ENCODE measurements around the gene CTSA.

CTSA gene

GRCh38 chr20:45861221-45862075 is 29.7 kb upstream of the CTSA start:
- TF ChIP-seq, protein P1, sequence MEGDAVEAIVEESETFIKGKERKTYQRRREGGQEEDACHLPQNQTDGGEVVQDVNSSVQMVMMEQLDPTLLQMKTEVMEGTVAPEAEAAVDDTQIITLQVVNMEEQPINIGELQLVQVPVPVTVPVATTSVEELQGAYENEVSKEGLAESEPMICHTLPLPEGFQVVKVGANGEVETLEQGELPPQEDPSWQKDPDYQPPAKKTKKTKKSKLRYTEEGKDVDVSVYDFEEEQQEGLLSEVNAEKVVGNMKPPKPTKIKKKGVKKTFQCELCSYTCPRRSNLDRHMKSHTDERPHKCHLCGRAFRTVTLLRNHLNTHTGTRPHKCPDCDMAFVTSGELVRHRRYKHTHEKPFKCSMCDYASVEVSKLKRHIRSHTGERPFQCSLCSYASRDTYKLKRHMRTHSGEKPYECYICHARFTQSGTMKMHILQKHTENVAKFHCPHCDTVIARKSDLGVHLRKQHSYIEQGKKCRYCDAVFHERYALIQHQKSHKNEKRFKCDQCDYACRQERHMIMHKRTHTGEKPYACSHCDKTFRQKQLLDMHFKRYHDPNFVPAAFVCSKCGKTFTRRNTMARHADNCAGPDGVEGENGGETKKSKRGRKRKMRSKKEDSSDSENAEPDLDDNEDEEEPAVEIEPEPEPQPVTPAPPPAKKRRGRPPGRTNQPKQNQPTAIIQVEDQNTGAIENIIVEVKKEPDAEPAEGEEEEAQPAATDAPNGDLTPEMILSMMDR (IDR thresholded peaks at IDR 0.05; ENCODE audit: insufficient read depth, low read length, missing control alignments): no peak
- POLR2A ChIA-PET: no interaction called here
- DNase-seq (ENCODE audit: low read depth, low spot score): no peak
- no peak overlapping the region for H3K4me3 ChIP-seq (ENCODE audit: low read depth, low read length)
- CTCF ChIA-PET: no interaction called here

DNA sequence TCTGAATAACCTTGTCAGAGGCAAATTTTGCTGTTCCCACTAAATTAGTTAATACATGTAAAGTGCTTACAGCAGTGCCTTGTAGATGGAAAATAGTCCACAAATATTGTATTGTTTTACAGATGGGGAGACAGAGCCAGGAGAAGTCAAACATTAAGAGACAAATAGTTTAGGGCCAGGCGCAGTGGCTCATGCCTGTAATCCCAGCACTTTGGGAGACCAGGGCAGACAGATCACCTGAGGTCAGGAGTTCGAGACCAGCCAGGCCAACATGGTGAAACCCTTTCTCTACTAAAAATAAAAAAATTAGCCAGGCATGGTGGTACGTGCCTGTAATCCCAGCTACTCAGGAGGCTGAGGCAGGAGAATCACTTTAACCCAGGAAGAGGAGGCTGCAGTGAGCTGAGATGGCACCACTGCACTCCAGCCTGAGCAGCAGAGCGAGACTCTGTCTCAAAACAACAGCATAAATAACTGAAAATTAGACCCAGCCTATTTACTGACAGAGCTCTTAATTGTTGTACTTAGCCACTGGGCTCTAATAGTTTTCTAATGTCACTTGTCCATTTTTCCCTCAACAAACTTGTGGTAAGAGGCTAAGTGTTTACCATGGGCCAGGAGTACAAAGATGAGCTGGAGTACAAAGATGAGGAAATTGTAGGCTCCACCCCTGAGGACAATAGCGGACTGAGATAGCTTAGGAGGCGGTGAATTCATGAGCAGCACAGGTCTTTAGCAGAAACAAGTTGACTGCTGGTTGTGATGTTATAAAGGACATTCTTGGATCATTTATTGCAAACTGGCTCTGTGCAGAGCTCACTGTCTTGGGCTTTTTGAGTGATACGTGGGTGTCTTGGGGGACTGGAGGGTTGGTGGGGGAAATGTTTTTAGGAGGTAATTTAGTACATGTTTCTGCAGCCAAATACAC is 27.3 kb upstream of the CTSA start:
- no peak overlapping the region for H3K4me3 ChIP-seq (ENCODE audit: low read depth, low read length)
- POLR2A ChIA-PET: interaction anchor here (0.8 kb wide), 1 partner anchor 11 kb away, joined by 4 read pairs; no protein-coding TSS in a partner anchor
- CTCF ChIA-PET: no interaction called here
- DNase-seq (ENCODE audit: low read depth, low spot score): no peak
- TF ChIP-seq, protein P1 (IDR thresholded peaks at IDR 0.05; ENCODE audit: insufficient read depth, low read length, missing control alignments): no peak

- ChIA-PET POLR2A (no interaction called here), CTCF (interaction anchor here (1.0 to 1.7 kb wide), 3 partner anchors 8 to 67 kb away, joined by 3 to 5 read pairs (median 3); no protein-coding TSS in a partner anchor)
- no peak for DNase-seq (ENCODE audit: low read depth, low spot score)
- H3K4me3 ChIP-seq (ENCODE audit: low read depth, low read length): no peak overlapping the region
- TF ChIP-seq, protein P1 (IDR thresholded peaks at IDR 0.05; ENCODE audit: insufficient read depth, low read length, missing control alignments): no peak
These were observed 24.7 kb upstream of the CTSA start for GRCh38 chr20:45866454-45866853.

DNA sequence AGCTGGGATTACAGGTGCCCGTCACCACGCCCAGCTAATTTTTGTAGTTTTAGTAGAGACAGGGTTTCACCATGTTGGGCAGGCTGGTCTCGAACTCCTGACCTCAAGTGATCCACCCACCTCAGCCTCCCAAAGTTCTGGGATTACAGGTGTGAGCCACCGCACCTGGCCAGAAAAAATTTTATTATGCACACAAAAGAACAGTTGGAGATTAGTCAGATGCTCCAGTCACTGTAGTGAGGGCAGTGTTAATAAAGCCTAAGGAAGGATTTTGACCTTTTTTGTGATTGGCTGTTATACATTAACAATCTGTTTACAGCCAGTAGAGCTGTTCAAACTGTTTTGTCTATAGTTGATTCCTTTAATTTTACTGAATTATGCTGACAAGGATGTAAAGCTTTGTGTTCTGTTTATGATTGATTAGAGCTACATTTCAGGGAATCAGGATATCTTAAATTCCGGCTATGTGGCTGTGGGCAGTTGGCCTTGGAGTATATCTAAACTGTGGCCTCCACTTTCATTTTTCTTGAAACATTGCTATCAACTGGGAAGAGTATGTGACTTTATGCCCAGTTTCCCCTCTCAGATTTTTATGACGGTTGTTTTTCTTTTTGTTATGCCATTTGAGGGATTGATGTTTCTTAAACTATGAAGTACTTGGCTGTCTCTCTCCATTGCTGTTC is 23.9 kb upstream of the CTSA start:
- H3K4me3 ChIP-seq (ENCODE audit: low read depth, low read length): no peak overlapping the region
- POLR2A ChIA-PET: interaction anchor here (0.9 kb wide), 1 partner anchor 13 kb away, joined by 3 read pairs; no protein-coding TSS in a partner anchor
- no peak for DNase-seq (ENCODE audit: low read depth, low spot score)
- TF ChIP-seq, protein P1 (IDR thresholded peaks at IDR 0.05; ENCODE audit: insufficient read depth, low read length, missing control alignments): no peak
- CTCF ChIA-PET: interaction anchor here (0.9 to 1.7 kb wide), 4 partner anchors 9 to 102 kb away, joined by 3 to 5 read pairs (median 4); no protein-coding TSS in a partner anchor

DNA sequence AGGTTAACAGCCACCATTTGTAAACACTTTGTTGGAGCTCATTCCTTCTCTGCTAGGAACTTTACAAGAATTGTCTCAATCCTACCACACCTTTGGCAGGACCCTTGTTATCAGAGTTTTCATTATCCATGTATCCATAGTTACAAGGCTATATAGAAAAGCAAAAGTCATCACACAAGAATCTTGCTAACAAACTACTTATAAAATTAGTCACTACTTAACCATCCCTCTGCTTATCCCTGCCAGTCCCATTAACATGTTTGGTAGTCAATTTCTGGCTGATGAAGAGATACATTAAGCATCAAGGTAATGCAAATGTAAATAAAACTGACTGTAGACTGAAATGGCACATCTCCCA is 23.3 kb upstream of the CTSA start:
- ChIA-PET POLR2A (interaction anchor here (0.9 kb wide), 1 partner anchor 13 kb away, joined by 3 read pairs; no protein-coding TSS in a partner anchor), CTCF (interaction anchor here (0.9 to 1.7 kb wide), 3 partner anchors 10 to 101 kb away, joined by 3 to 5 read pairs (median 4); no protein-coding TSS in a partner anchor)
- peak; percentile 45 for DNase-seq (ENCODE audit: low read depth, low spot score)
- TF ChIP-seq, protein P1 (IDR thresholded peaks at IDR 0.05; ENCODE audit: insufficient read depth, low read length, missing control alignments): no peak
- H3K4me3 ChIP-seq (ENCODE audit: low read depth, low read length): no peak overlapping the region

All from AG04449 (cell line).